ENCODE data around the gene HLCS.
A peak's percentile ranks its signal among the peaks of the same experiment; 100 is the strongest.

- TF ChIP-seq CTCF (IDR thresholded peaks at IDR 0.05) (peak in 1 of 4 donors; percentile 40), POLR2A (IDR thresholded peaks at IDR 0.05) (peak; percentile 60)
Observed at GRCh38 chr21:36966066-36966820, at the start of gene HLCS.

All from right lobe of liver (tissue), 4 donors.